ENCODE measurements around the gene PTPN6.

DNA sequence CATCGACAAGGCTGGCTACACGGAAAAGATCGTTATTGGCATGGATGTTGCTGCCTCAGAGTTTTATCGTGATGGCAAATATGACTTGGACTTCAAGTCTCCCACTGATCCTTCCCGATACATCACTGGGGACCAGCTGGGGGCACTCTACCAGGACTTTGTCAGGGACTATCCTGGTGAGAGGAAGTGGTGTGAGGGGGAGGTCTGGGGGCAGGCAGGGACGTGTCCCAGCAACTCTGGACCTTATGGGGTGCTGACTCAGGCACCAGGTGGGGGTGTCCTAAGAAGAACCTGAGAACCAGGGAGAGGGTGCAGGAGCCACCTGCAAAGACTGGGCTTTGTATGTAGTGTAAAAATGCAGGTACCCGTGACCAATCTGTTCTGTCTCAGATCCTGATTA lies 31.6 kb upstream of the PTPN6 start:
- TF ChIP-seq POLR2A (IDR thresholded peaks at IDR 0.05; ENCODE audit: low read length) (no peak), GATA1 (IDR thresholded peaks at IDR 0.05; ENCODE audit: low read depth, low read length) (no peak)

All from erythroblast (primary cell).